ENCODE data around the gene ZSCAN2.

ZSCAN2 gene

DNA sequence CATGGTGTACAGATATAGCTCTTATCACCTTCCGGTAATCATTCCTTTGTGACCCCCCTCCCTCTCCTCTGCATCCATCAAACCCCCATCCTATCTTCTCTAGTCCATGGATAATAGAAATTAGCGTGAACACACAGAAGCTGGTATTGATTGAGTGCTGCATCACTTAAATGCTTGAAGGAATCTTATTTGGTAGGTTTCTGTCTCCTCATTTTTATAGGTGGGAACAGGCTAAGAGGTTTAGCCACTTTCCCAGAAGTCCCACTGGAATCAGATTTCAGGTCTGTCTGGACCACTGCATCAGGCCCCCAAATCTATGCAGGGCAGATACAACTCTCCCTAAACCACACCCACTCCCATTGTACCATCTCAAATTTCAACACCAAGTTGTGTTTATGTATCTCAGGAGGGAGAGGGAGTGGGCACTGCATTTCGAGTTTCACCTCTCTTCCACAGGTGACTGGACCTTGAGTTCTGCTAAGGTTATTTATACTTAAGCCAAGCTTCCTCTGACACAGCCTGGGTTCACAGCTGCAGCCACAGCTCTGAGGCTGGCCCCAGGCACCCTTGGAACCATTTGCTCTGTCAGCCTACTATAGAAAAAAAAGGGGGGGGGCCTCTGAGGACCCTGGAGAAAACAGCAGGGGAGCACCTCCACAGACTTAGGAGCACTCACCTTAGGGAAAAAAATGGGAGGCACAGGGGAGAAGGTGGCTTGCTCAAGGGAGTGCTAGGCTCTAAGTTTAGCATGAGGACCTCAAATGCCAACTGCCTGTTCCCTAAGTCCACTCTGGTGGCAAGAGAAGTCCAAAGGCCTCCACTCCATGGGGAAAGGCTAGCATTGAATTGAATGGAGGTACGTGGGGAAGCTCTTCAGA, 59.3 kb downstream of the ZSCAN2 start:
- peaks cover 41% of the 10 kb centered on the region for H3K4me1 ChIP-seq
- H3K9me3 ChIP-seq: no peaks in the 10 kb centered on the region
- H3K27me3 ChIP-seq: no peaks in the 10 kb centered on the region
- peaks cover 6% of the 10 kb centered on the region for H3K36me3 ChIP-seq
- no peak overlapping the region for H3K4me3 ChIP-seq
- H3K9ac ChIP-seq: no peak overlapping the region
- H4K20me1 ChIP-seq: no peaks in the 10 kb centered on the region
- peak overlapping the region; percentile 29; the same call in 1 of the 2 replicates for H3K4me2 ChIP-seq
- no peak for TF ChIP-seq Cebpa-rat (IDR thresholded peaks at IDR 0.05)
- no peak overlapping the region for H3K27ac ChIP-seq

DNA sequence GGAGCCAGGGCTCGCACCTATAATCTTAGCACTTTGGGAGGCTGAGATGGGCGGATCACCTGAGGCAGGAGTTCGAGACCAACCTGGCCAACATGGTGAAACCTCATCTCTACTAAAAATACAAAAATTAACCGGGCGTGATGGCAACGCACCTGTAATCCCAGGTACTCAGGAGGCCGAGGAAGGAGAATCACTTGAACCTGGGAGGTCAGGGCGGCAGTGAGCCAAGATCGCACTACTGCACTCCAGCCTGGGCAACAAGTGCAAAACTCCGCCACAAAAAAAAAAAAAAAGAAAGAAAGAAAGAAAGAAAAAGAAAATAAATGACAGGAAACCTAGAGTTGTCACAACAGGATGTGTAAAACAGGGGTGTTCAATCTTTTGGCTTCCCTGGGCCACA, 60.2 kb downstream of the ZSCAN2 start:
- peaks cover 39% of the 10 kb centered on the region for H3K4me1 ChIP-seq
- H3K27me3 ChIP-seq: no peaks in the 10 kb centered on the region
- no peak for TF ChIP-seq Cebpa-rat (IDR thresholded peaks at IDR 0.05)
- H3K27ac ChIP-seq: no peak overlapping the region
- H4K20me1 ChIP-seq: no peaks in the 10 kb centered on the region
- no peak overlapping the region for H3K4me3 ChIP-seq
- peaks cover 15% of the 10 kb centered on the region for H3K36me3 ChIP-seq
- no peaks in the 10 kb centered on the region for H3K9me3 ChIP-seq
- no peak overlapping the region for H3K4me2 ChIP-seq
- H3K9ac ChIP-seq: no peak overlapping the region

GRCh38 chr15:84666373-84666772, 65.6 kb downstream of the ZSCAN2 start:
- Histone ChIP-seq H3K27me3 (no peaks in the 10 kb centered on the region), H3K4me2 (no peak overlapping the region), H3K36me3 (peaks cover 64% of the 10 kb centered on the region), H3K9me3 (no peaks in the 10 kb centered on the region), H3K4me3 (no peak overlapping the region), H3K27ac (no peak overlapping the region), H3K9ac (no peak overlapping the region), H4K20me1 (no peaks in the 10 kb centered on the region), H3K4me1 (no peaks in the 10 kb centered on the region)
- TF ChIP-seq Cebpa-rat (IDR thresholded peaks at IDR 0.05): no peak

GRCh38 chr15:84668221-84668982, 67.6 kb downstream of the ZSCAN2 start:
- H3K4me2 ChIP-seq: no peak overlapping the region
- TF ChIP-seq Cebpa-rat (IDR thresholded peaks at IDR 0.05): no peak

DNA sequence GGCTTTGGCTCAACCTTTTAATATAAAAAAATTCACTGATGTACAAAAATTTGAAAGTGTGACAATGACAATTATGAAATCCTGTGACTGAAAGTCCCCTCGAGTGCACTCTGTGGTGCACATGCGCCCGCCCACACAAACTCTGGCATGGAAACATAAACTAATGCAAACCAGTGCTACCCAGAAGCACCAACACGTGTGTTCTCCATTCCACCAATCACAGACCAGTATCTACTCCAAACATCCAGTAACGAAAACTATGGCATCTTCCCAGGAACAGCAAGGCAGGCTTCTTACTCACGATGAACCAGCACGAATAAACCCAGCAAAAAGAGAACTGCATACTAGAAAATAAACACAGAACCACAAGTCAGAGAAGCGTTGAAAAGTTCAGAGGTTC, 68.9 kb downstream of the ZSCAN2 start:
- no peak overlapping the region for H3K9ac ChIP-seq
- no peak overlapping the region for H3K4me2 ChIP-seq
- H3K4me1 ChIP-seq: no peaks in the 10 kb centered on the region
- peaks cover 84% of the 10 kb centered on the region for H3K36me3 ChIP-seq
- H3K9me3 ChIP-seq: no peaks in the 10 kb centered on the region
- no peak overlapping the region for H3K27ac ChIP-seq
- no peak for TF ChIP-seq Cebpa-rat (IDR thresholded peaks at IDR 0.05)
- H3K4me3 ChIP-seq: no peak overlapping the region
- H3K27me3 ChIP-seq: no peaks in the 10 kb centered on the region
- H4K20me1 ChIP-seq: no peaks in the 10 kb centered on the region

More at GRCh38 chr15:84668221-84668982, 67.6 kb downstream of the ZSCAN2 start:
- Histone ChIP-seq H3K27me3 (no peaks in the 10 kb centered on the region), H3K4me1 (no peaks in the 10 kb centered on the region), H3K9ac (no peak overlapping the region), H3K36me3 (peaks cover 74% of the 10 kb centered on the region), H3K27ac (no peak overlapping the region), H3K9me3 (no peaks in the 10 kb centered on the region), H4K20me1 (no peaks in the 10 kb centered on the region), H3K4me3 (no peak overlapping the region)

DNA sequence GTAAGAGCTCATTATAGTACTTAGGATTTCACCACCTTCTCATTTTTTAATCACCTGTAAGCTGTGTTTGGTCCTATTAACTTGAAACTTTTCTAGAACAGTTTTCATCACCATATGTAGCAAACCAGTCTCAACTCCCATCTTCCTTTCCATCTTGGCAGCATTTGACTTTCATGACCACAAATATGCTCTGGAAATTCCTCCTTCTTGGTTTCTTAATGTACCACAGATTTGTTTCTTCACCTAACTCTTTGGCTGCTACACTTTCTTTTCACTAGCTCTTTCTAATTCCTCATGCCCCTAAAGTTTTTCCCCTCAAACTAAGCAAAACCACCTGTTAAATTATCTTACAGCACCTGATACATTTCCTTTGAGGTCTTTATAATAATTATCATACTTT, 70.4 kb downstream of the ZSCAN2 start:
- Histone ChIP-seq H3K27me3 (no peaks in the 10 kb centered on the region), H3K4me3 (no peak overlapping the region), H3K36me3 (peaks cover 83% of the 10 kb centered on the region), H3K4me1 (no peaks in the 10 kb centered on the region), H3K9me3 (no peaks in the 10 kb centered on the region), H3K27ac (no peak overlapping the region), H3K9ac (no peak overlapping the region), H4K20me1 (no peaks in the 10 kb centered on the region), H3K4me2 (no peak overlapping the region)
- TF ChIP-seq Cebpa-rat (IDR thresholded peaks at IDR 0.05): no peak

Data from BLaER1 (cell line).